ENCODE results near the gene MS4A4E.
"Not testable (repeated sequence)": the region's sequence is repeated elsewhere in the genome, so short reads cannot be mapped to it uniquely, and the experiment has no call there.

MS4A4E gene

GRCh38 chr11:60186128-60186527, 56.8 kb downstream of the MS4A4E start:
- H4K8ac ChIP-seq (ENCODE audit: low read length); DNase-seq; H3K18ac ChIP-seq (ENCODE audit: low read depth in 1 of 2, low read length in 2 of 2); H3K27ac ChIP-seq (ENCODE audit: low read length, poor library complexity, severe bottlenecking); H3K23ac ChIP-seq (ENCODE audit: low read length in 2 of 2); H4K91ac ChIP-seq (ENCODE audit: low read length); H3K4ac ChIP-seq (ENCODE audit: low read depth in 1 of 2, low read length in 2 of 2); H2BK12ac ChIP-seq (ENCODE audit: low read length in 2 of 2); H3K27me3 ChIP-seq (ENCODE audit: control insufficient read depth in 1 of 2, insufficient read depth in 1 of 2, low read length in 2 of 2); H3K9me3 ChIP-seq (ENCODE audit: control insufficient read depth, low read length); H2BK15ac ChIP-seq (ENCODE audit: low read depth, poor library complexity, severe bottlenecking); H3K4me2 ChIP-seq (ENCODE audit: low read length, poor library complexity, severe bottlenecking); H2BK120ac ChIP-seq (ENCODE audit: low read depth, low read length); H3K36me3 ChIP-seq (ENCODE audit: control insufficient read depth in 1 of 2, insufficient read depth in 2 of 2, low read depth in 1 of 2, low read length in 2 of 2); H2BK5ac ChIP-seq (ENCODE audit: low read depth, low read length, poor library complexity, severe bottlenecking); H2AK5ac ChIP-seq (ENCODE audit: low read length, severe bottlenecking); H3K4me1 ChIP-seq (ENCODE audit: control insufficient read depth, insufficient read depth, low read depth, low read length); H3K79me1 ChIP-seq (replicated peaks; ENCODE audit: low read length, poor library complexity, severe bottlenecking); H3K4me3 ChIP-seq (ENCODE audit: insufficient read depth in 1 of 2, low read depth in 1 of 2, low read length in 2 of 2); H3K9ac ChIP-seq (ENCODE audit: low read length); H3K14ac ChIP-seq (ENCODE audit: low read length in 2 of 2); H2AFZ ChIP-seq (ENCODE audit: low read depth, low read length): not testable (repeated sequence)
- WGBS = 78% methylated on average over 2 of the region's 2 CpGs

GRCh38 chr11:60185512-60185827, 57.5 kb downstream of the MS4A4E start:
- not testable (repeated sequence) for H3K79me1 ChIP-seq (replicated peaks; ENCODE audit: low read length, poor library complexity, severe bottlenecking); H3K4me1 ChIP-seq (ENCODE audit: control insufficient read depth, insufficient read depth, low read depth, low read length); H4K8ac ChIP-seq (ENCODE audit: low read length); H3K36me3 ChIP-seq (ENCODE audit: control insufficient read depth in 1 of 2, insufficient read depth in 2 of 2, low read depth in 1 of 2, low read length in 2 of 2); H3K9me3 ChIP-seq (ENCODE audit: control insufficient read depth, low read length); H3K4ac ChIP-seq (ENCODE audit: low read depth in 1 of 2, low read length in 2 of 2); H2AFZ ChIP-seq (ENCODE audit: low read depth, low read length); H2AK5ac ChIP-seq (ENCODE audit: low read length, severe bottlenecking); H3K27me3 ChIP-seq (ENCODE audit: control insufficient read depth in 1 of 2, insufficient read depth in 1 of 2, low read length in 2 of 2); H3K18ac ChIP-seq (ENCODE audit: low read depth in 1 of 2, low read length in 2 of 2); H4K91ac ChIP-seq (ENCODE audit: low read length); H3K9ac ChIP-seq (ENCODE audit: low read length); H3K4me3 ChIP-seq (ENCODE audit: insufficient read depth in 1 of 2, low read depth in 1 of 2, low read length in 2 of 2); DNase-seq; H2BK15ac ChIP-seq (ENCODE audit: low read depth, poor library complexity, severe bottlenecking); H2BK12ac ChIP-seq (ENCODE audit: low read length in 2 of 2); H3K4me2 ChIP-seq (ENCODE audit: low read length, poor library complexity, severe bottlenecking); H2BK120ac ChIP-seq (ENCODE audit: low read depth, low read length); H3K23ac ChIP-seq (ENCODE audit: low read length in 2 of 2); H3K27ac ChIP-seq (ENCODE audit: low read length, poor library complexity, severe bottlenecking); H3K14ac ChIP-seq (ENCODE audit: low read length in 2 of 2); H2BK5ac ChIP-seq (ENCODE audit: low read depth, low read length, poor library complexity, severe bottlenecking)
- whole genome bisulfite sequencing = 53% methylated on average over 2 of the region's 2 CpGs

- Histone ChIP-seq H3K14ac (ENCODE audit: low read length in 2 of 2) (no peak overlapping the region), H3K36me3 (ENCODE audit: control insufficient read depth in 1 of 2, insufficient read depth in 2 of 2, low read depth in 1 of 2, low read length in 2 of 2) (no peaks in the 10 kb centered on the region), H2BK12ac (ENCODE audit: low read length in 2 of 2) (no peak overlapping the region), H3K4me2 (ENCODE audit: low read length, poor library complexity, severe bottlenecking) (no peak overlapping the region), H2BK120ac (ENCODE audit: low read depth, low read length) (no peak overlapping the region), H3K9ac (ENCODE audit: low read length) (no peak overlapping the region), H3K9me3 (ENCODE audit: control insufficient read depth, low read length) (no peaks in the 10 kb centered on the region), H3K23ac (ENCODE audit: low read length in 2 of 2) (no peak overlapping the region), H3K4me1 (ENCODE audit: control insufficient read depth, insufficient read depth, low read depth, low read length) (no peaks in the 10 kb centered on the region), H2BK5ac (ENCODE audit: low read depth, low read length, poor library complexity, severe bottlenecking) (no peak overlapping the region), H2AFZ (ENCODE audit: low read depth, low read length) (no peak overlapping the region), H3K27me3 (ENCODE audit: control insufficient read depth in 1 of 2, insufficient read depth in 1 of 2, low read length in 2 of 2) (peaks cover 0 to 6% of the 10 kb centered on the region in 2 experiments), H3K4me3 (ENCODE audit: insufficient read depth in 1 of 2, low read depth in 1 of 2, low read length in 2 of 2) (no peak overlapping the region), H4K8ac (ENCODE audit: low read length) (no peak overlapping the region), H2BK15ac (ENCODE audit: low read depth, poor library complexity, severe bottlenecking) (no peak overlapping the region), H3K27ac (ENCODE audit: low read length, poor library complexity, severe bottlenecking) (no peak overlapping the region), H3K79me1 (replicated peaks; ENCODE audit: low read length, poor library complexity, severe bottlenecking) (no peaks in the 10 kb centered on the region), H3K18ac (ENCODE audit: low read depth in 1 of 2, low read length in 2 of 2) (no peak overlapping the region), H4K91ac (ENCODE audit: low read length) (no peak overlapping the region), H2AK5ac (ENCODE audit: low read length, severe bottlenecking) (no peak overlapping the region), H3K4ac (ENCODE audit: low read depth in 1 of 2, low read length in 2 of 2) (no peak overlapping the region)
- WGBS = 40% methylated on average over 1 of the region's 1 CpG
- DNase-seq = no peak
Observed at GRCh38 chr11:60184824-60185511, 58.0 kb downstream of the MS4A4E start.

- no peak overlapping the region for H3K18ac ChIP-seq (ENCODE audit: low read depth in 1 of 2, low read length in 2 of 2)
- H3K14ac ChIP-seq (ENCODE audit: low read length in 2 of 2) = no peak overlapping the region
- no peak overlapping the region for H3K9ac ChIP-seq (ENCODE audit: low read length)
- no peak overlapping the region for H3K4me2 ChIP-seq (ENCODE audit: low read length, poor library complexity, severe bottlenecking)
- no peak overlapping the region for H2BK120ac ChIP-seq (ENCODE audit: low read depth, low read length)
- WGBS = 50% methylated on average over 1 of the region's 2 CpGs
- H2AK5ac ChIP-seq (ENCODE audit: low read length, severe bottlenecking) = no peak overlapping the region
- H3K4me3 ChIP-seq (ENCODE audit: insufficient read depth in 1 of 2, low read depth in 1 of 2, low read length in 2 of 2) = no peak overlapping the region
- no peak overlapping the region for H2BK15ac ChIP-seq (ENCODE audit: low read depth, poor library complexity, severe bottlenecking)
- no peak overlapping the region for H4K8ac ChIP-seq (ENCODE audit: low read length)
- H2AFZ ChIP-seq (ENCODE audit: low read depth, low read length) = no peak overlapping the region
- no peak overlapping the region for H2BK5ac ChIP-seq (ENCODE audit: low read depth, low read length, poor library complexity, severe bottlenecking)
- no peak overlapping the region for H2BK12ac ChIP-seq (ENCODE audit: low read length in 2 of 2)
- no peak overlapping the region for H3K23ac ChIP-seq (ENCODE audit: low read length in 2 of 2)
- peaks cover 0 to 6% of the 10 kb centered on the region in 2 experiments for H3K27me3 ChIP-seq (ENCODE audit: control insufficient read depth in 1 of 2, insufficient read depth in 1 of 2, low read length in 2 of 2)
- H3K36me3 ChIP-seq (ENCODE audit: control insufficient read depth in 1 of 2, insufficient read depth in 2 of 2, low read depth in 1 of 2, low read length in 2 of 2) = no peaks in the 10 kb centered on the region
- no peak for DNase-seq
- no peak overlapping the region for H3K27ac ChIP-seq (ENCODE audit: low read length, poor library complexity, severe bottlenecking)
- H3K4me1 ChIP-seq (ENCODE audit: control insufficient read depth, insufficient read depth, low read depth, low read length) = no peaks in the 10 kb centered on the region
- H4K91ac ChIP-seq (ENCODE audit: low read length) = no peak overlapping the region
- no peaks in the 10 kb centered on the region for H3K79me1 ChIP-seq (replicated peaks; ENCODE audit: low read length, poor library complexity, severe bottlenecking)
- H3K4ac ChIP-seq (ENCODE audit: low read depth in 1 of 2, low read length in 2 of 2) = no peak overlapping the region
- no peaks in the 10 kb centered on the region for H3K9me3 ChIP-seq (ENCODE audit: control insufficient read depth, low read length)
Observed at GRCh38 chr11:60183591-60184205, 59.2 kb downstream of the MS4A4E start.
